A549 (cell line): ENCODE measurements around the gene ALG14. TPM values are rescaled to one million over a fixed set of nuclear protein-coding genes. Genes with fewer than 3 reads are reported as not detected.

Experiments
- ATAC-seq, 2 experiments: fragments of 200-7000 bp in 1 of 2; fragments of >200 bp in 1 of 2; cut with Nextera tagmentation in 1 of 2; cut with Tn5 transposase in 1 of 2; 3 replicates each; pipeline versions ENCODE4 v1.8.0 to v1.9.1; 2018 to 2020; ENCODE audit warnings: mild to moderate bottlenecking in 1 of 2, moderate library complexity in 1 of 2
- CTCF ChIA-PET: fragments of 300-600 bp; sonication (Branson Sonifier 250); formaldehyde crosslinking; extraction: SDS; loops from one replicate; lab custom pipeline; 2021; ENCODE audit warnings: antibody characterized with exemption, inconsistent platforms; lab: Yijun Ruan, JAX
- POLR2A ChIA-PET: fragments of 350-600 bp; formaldehyde crosslinking; extraction: SDS; loops from one replicate; lab custom pipeline; 2021; ENCODE audit warnings: antibody characterized with exemption, inconsistent platforms; lab: Yijun Ruan, JAX
- DNase-seq, 2 experiments: peaks; one replicate each; pipeline versions ENCODE4 v3.0.0 to v3.0.0-alpha.2; 2011 to 2016; ENCODE audit warnings: low read depth in 1 of 2, low spot score in 1 of 2
- FAIRE-seq: peaks from 2 replicates; lab custom pipeline; 2011; peaks lifted over from hg19 to GRCh38; lab: Jason Lieb, UNC
- H3K27ac ChIP-seq, 2 experiments: fragments of >200 bp; sonication (Bioruptor Twin); formaldehyde crosslinking; 3 replicates each; pipeline ENCODE4 v1.5.1; 2016 to 2017
- H3K4me1 ChIP-seq: fragments of >200 bp; sonication (Bioruptor Twin); formaldehyde crosslinking; 3 replicates; pipeline ENCODE4 v1.6.1; 2016
- H3K4me2 ChIP-seq: fragments of >200 bp; sonication (Bioruptor Twin); formaldehyde crosslinking; 3 replicates; pipeline ENCODE4 v1.6.1; 2016
- H3K4me3 ChIP-seq: fragments of >200 bp; sonication (Bioruptor Twin); formaldehyde crosslinking; 3 replicates; pipeline ENCODE4 v1.5.1; 2016
- H3K9me3 ChIP-seq: fragments of >200 bp; sonication (Bioruptor Twin); formaldehyde crosslinking; 3 replicates; pipeline ENCODE4 v1.6.1; 2016
- BHLHE40 ChIP-seq: IDR thresholded peaks from 2 replicates; pipeline ENCODE4 v1.6.1; 2012; ENCODE audit warnings: low read depth, low read length, inconsistent platforms
- CBX2 ChIP-seq: fragments of 200-600 bp; sonication (generic); IDR thresholded peaks from 2 replicates; pipeline ENCODE4 v1.6.1; 2016; ENCODE audit warnings: low read depth, mild to moderate bottlenecking, borderline replicate concordance
- CEBPB ChIP-seq, 2 experiments: fragments of >200 bp in 1 of 2; sonication (Bioruptor Twin) in 1 of 2; formaldehyde crosslinking in 1 of 2; IDR thresholded peaks; 2 replicates each; pipeline ENCODE4 v1.6.1; 2012 to 2016
- CHD4 ChIP-seq: fragments of 200-600 bp; sonication (generic); IDR thresholded peaks from 2 replicates; pipeline ENCODE4 v1.6.1; 2016; ENCODE audit warnings: antibody characterized with exemption, mild to moderate bottlenecking, borderline replicate concordance
- FOSL2 ChIP-seq, 2 experiments: fragments of 450-650 bp in 1 of 2; fragments of >200 bp in 1 of 2; sonication (Bioruptor Twin) in 1 of 2; formaldehyde crosslinking; IDR thresholded peaks; 2 replicates each; pipeline versions ENCODE4 v1.5.0 to v1.6.1; 2016 to 2020; ENCODE audit warnings: mild to moderate bottlenecking in 1 of 2, moderate library complexity in 1 of 2
- FOXS1 ChIP-seq: fragments of 250-450 bp; sonication (Bioruptor Pico); IDR thresholded peaks from 2 replicates; pipeline ENCODE4 v1.5.0; 2020; ENCODE audit warnings: mild to moderate bottlenecking, moderate library complexity
- HEYL ChIP-seq: fragments of 250-450 bp; sonication (Bioruptor Pico); IDR thresholded peaks from 2 replicates; pipeline ENCODE4 v1.8.0; 2021; ENCODE audit warnings: mild to moderate bottlenecking, moderate library complexity
- HOXA7 ChIP-seq: fragments of 250-450 bp; sonication (Bioruptor Pico); IDR thresholded peaks from 2 replicates; pipeline ENCODE4 v1.5.0; 2020; ENCODE audit warnings: mild to moderate bottlenecking, moderate library complexity
- HOXB5 ChIP-seq: fragments of 250-450 bp; sonication (Bioruptor Pico); IDR thresholded peaks from 2 replicates; pipeline ENCODE4 v1.5.0; 2020; ENCODE audit warnings: mild to moderate bottlenecking, moderate library complexity
- NFE2L2 ChIP-seq: fragments of 150-350 bp; conservative IDR thresholded peaks from 2 replicates; pipeline ENCODE4 v1.6.1; 2014; ENCODE audit warnings: low read length
- NPAS2 ChIP-seq: fragments of 250-450 bp; sonication (Bioruptor Pico); IDR thresholded peaks from 2 replicates; pipeline ENCODE4 v1.8.0; 2022; ENCODE audit warnings: mild to moderate bottlenecking, moderate library complexity, borderline replicate concordance
- PHF8 ChIP-seq: fragments of 200-600 bp; sonication (generic); IDR thresholded peaks from 2 replicates; pipeline ENCODE4 v1.6.1; 2016; ENCODE audit warnings: low read depth, mild to moderate bottlenecking, antibody characterized with exemption, moderate library complexity, borderline replicate concordance
- RFX5 ChIP-seq: fragments of 450-650 bp; IDR thresholded peaks from 2 replicates; pipeline ENCODE4 v1.7.1; 2014; ENCODE audit warnings: antibody characterized with exemption, mild to moderate bottlenecking, moderate library complexity
- SREBF2 ChIP-seq: fragments of 450-650 bp; IDR thresholded peaks from 2 replicates; pipeline ENCODE4 v1.6.1; 2014; ENCODE audit warnings: mild to moderate bottlenecking, moderate library complexity
- TFCP2L1 ChIP-seq: fragments of 250-450 bp; sonication (Bioruptor Pico); IDR thresholded peaks from 2 replicates; pipeline ENCODE4 v1.5.0; 2021; ENCODE audit warnings: mild to moderate bottlenecking
- ZSCAN20 ChIP-seq: fragments of 250-450 bp; sonication (Bioruptor Pico); IDR thresholded peaks from 2 replicates; pipeline ENCODE4 v1.8.0; 2022; ENCODE audit warnings: mild to moderate bottlenecking, moderate library complexity
- WGBS: methylation state at CpG from one replicate; pipeline ENCODE4 v1.1.6; 2017; ENCODE audit errors: missing lambda C conversion rate; 5-methylcytosine and 5-hydroxymethylcytosine counted together
- polyA plus RNA-seq, 4 experiments: library from polyadenylated mRNA; depleted of rRNA in 3 of 4; stranded (reverse); fragments of >200 nt; fragmentation: RNase III in 1 of 4; extraction: RNeasy Plus Mini Kit Qiagen cat#74134 plus additional on column Dnase treatment in 1 of 4; gene quantifications; 2 replicates in 3 of 4; 3 replicates in 1 of 4; pipeline ENCODE4 v1.2.3, GENCODE V29; 2011 to 2017
- TF ChIP-seq, protein P1 (sequence below): fragments of >200 bp; sonication (Bioruptor Twin); formaldehyde crosslinking; IDR thresholded peaks from 3 replicates; pipeline ENCODE4 v1.6.1; 2016
- TF ChIP-seq, protein P2 (sequence below): IDR thresholded peaks from 2 replicates; pipeline ENCODE4 v1.6.1; 2012
- TF ChIP-seq, protein P3 (sequence below): IDR thresholded peaks from 2 replicates; pipeline ENCODE4 v1.6.1; 2012; ENCODE audit warnings: low read depth, borderline replicate concordance
- TF ChIP-seq, protein P4 (sequence below): fragments of >200 bp; sonication (Bioruptor Twin); formaldehyde crosslinking; IDR thresholded peaks from 3 replicates; pipeline ENCODE4 v1.5.1; 2016

ALG14 gene
- polyA plus RNA-seq, 2 of the 4 experiments (the other 2 are of a cell fraction), result 5.0 to 5.4 TPM

DNA sequence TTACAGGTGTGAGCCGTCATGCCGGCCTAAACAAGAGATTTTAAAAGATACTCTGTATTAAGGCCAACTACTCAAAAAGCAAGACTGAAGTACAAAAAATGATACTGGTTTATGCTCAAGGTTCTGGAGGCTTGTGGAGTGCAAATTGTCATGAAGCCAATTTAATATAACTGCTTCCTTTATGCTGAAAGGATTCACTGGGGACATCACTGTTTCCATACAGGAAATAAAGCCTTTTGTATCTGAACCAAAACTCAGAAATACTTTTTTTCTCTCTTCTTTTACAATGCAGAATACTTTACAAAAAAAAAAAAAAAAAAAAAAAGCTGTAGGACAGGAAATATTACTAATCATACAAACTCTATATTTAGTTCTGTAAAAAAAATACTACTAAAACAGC lies 90.4 kb downstream of the ALG14 start (continued):
- TF ChIP-seq, protein P1, sequence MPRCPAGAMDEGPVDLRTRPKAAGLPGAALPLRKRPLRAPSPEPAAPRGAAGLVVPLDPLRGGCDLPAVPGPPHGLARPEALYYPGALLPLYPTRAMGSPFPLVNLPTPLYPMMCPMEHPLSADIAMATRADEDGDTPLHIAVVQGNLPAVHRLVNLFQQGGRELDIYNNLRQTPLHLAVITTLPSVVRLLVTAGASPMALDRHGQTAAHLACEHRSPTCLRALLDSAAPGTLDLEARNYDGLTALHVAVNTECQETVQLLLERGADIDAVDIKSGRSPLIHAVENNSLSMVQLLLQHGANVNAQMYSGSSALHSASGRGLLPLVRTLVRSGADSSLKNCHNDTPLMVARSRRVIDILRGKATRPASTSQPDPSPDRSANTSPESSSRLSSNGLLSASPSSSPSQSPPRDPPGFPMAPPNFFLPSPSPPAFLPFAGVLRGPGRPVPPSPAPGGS, result no peak

DNA sequence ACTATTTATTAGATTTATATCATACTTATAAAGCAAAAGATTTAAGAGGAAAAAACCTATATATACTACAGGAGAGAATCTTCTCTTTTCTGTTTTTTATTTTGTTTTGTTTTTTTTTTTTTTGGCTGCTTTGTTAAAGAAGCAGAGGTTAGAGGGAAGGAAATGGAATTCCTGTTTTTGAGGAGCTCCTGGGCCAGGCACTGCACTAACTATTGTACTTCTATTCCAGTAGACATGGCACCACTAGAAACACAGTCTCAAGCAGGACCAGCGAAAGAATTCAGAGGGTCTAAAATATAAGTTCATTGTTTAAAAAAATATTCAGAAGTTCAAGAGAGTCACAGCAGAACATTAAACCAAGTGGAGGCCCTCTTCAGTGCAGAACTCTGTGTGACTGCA lies 91.2 kb downstream of the ALG14 start:
- Histone ChIP-seq H3K9me3 (no peaks in the 10 kb centered on the region), H3K4me2 (no peak overlapping the region), H3K4me1 (no peaks in the 10 kb centered on the region), H3K27ac (no peak overlapping the region), H3K4me3 (no peak overlapping the region)
- ChIA-PET POLR2A (no interaction called here), CTCF (no interaction called here)
- FAIRE-seq (no peak), ATAC-seq (no peak), DNase-seq (no peak)
- TF ChIP-seq HOXB5 (CRISPR knock-in tag) (no peak), TFCP2L1 (CRISPR knock-in tag) (no peak), PHF8 (no peak), HOXA7 (CRISPR knock-in tag) (no peak), NFE2L2 (no peak), HEYL (CRISPR knock-in tag) (no peak), RFX5 (no peak)
- TF ChIP-seq, protein P2, sequence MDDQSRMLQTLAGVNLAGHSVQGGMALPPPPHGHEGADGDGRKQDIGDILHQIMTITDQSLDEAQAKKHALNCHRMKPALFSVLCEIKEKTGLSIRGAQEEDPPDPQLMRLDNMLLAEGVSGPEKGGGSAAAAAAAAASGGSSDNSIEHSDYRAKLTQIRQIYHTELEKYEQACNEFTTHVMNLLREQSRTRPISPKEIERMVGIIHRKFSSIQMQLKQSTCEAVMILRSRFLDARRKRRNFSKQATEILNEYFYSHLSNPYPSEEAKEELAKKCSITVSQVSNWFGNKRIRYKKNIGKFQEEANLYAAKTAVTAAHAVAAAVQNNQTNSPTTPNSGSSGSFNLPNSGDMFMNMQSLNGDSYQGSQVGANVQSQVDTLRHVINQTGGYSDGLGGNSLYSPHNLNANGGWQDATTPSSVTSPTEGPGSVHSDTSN, result no peak
- TF ChIP-seq, protein P3, sequence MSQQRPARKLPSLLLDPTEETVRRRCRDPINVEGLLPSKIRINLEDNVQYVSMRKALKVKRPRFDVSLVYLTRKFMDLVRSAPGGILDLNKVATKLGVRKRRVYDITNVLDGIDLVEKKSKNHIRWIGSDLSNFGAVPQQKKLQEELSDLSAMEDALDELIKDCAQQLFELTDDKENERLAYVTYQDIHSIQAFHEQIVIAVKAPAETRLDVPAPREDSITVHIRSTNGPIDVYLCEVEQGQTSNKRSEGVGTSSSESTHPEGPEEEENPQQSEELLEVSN, result no peak
- 97% methylated on average over 1 of the region's 1 CpG for WGBS

DNA sequence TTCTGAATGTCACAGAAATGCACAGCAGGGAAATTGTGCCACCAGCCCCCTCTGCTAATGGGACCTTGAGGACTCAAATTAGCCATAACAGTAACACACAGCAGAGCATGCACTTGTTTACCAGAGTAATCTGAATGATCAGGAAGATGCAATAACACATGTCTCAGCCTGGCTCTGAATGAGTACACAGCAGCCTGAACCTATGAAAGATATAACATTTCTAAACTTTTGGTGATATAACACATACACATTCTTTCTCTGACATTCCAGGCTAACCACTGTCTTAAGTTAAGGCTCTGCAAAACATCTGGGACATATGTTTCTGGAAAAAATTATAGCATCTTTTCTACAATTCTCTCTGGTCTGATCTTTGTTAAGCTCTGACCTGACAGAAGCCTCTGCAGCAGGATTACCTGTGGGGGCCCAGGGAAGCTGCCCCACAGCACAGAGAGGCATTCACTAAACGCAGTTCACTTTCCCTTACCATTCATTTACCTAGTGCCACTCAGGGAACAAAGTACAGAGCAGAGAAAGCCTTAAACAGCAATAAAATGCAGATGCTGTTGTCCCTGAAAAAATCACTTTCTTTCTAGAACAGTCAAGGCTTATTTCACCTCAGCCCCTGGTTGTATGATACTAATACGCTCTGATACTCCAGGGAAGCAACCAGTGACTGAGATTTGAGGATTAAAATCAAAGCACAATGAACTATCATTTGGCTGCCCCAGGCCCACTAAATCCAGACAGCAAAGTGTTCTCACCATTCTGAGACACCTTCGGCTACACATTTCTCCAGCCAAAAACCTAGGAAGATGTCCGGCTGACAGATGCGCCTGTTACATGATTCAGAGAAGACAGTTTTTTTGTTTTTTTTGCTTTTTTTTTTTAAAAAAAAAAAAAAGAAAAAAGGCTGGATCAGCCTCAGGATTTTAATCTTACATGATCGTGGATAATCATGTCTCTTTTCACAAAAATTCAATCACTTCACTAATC lies 91.9 kb downstream of the ALG14 start:
- no peak for ATAC-seq
- 90% methylated on average over 6 of the region's 6 CpGs for WGBS
- no peak overlapping the region for H3K4me2 ChIP-seq

More for the DNA sequence above, 91.9 kb downstream of the ALG14 start:
- TF ChIP-seq SREBF2 (no peak), ZSCAN20 (CRISPR knock-in tag) (no peak), CHD4 (no peak), BHLHE40 (no peak), FOSL2 (IDR thresholded peaks at IDR 0.05) (no peak), FOSL2 (CRISPR knock-in tag; IDR thresholded peaks at IDR 0.05) (no peak), CBX2 (no peak), HEYL (CRISPR knock-in tag) (no peak), CEBPB (IDR thresholded peaks at IDR 0.05) (no peak), FOXS1 (CRISPR knock-in tag) (no peak), NPAS2 (no peak)
- TF ChIP-seq, protein P1, result no peak
- TF ChIP-seq, protein P4, sequence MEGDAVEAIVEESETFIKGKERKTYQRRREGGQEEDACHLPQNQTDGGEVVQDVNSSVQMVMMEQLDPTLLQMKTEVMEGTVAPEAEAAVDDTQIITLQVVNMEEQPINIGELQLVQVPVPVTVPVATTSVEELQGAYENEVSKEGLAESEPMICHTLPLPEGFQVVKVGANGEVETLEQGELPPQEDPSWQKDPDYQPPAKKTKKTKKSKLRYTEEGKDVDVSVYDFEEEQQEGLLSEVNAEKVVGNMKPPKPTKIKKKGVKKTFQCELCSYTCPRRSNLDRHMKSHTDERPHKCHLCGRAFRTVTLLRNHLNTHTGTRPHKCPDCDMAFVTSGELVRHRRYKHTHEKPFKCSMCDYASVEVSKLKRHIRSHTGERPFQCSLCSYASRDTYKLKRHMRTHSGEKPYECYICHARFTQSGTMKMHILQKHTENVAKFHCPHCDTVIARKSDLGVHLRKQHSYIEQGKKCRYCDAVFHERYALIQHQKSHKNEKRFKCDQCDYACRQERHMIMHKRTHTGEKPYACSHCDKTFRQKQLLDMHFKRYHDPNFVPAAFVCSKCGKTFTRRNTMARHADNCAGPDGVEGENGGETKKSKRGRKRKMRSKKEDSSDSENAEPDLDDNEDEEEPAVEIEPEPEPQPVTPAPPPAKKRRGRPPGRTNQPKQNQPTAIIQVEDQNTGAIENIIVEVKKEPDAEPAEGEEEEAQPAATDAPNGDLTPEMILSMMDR, result no peak
- TF ChIP-seq, all 56 proteins: peak for 0
- H3K9me3 ChIP-seq, result no peaks in the 10 kb centered on the region
- H3K4me1 ChIP-seq, result no peaks in the 10 kb centered on the region
- DNase-seq (no peak), FAIRE-seq (no peak)
- ChIA-PET POLR2A (no interaction called here), CTCF (no interaction called here)
- no peak overlapping the region for H3K4me3 ChIP-seq
- H3K27ac ChIP-seq, result no peak overlapping the region
